ENCODE measurements around the gene EIF6. TPM values are rescaled to one million over a fixed set of nuclear protein-coding genes. Genes with fewer than 3 reads are reported as not detected.

EIF6 gene
- total and polyA plus RNA-seq, 10 donors = 50.5 to 121 (median 68.0) TPM

DNA sequence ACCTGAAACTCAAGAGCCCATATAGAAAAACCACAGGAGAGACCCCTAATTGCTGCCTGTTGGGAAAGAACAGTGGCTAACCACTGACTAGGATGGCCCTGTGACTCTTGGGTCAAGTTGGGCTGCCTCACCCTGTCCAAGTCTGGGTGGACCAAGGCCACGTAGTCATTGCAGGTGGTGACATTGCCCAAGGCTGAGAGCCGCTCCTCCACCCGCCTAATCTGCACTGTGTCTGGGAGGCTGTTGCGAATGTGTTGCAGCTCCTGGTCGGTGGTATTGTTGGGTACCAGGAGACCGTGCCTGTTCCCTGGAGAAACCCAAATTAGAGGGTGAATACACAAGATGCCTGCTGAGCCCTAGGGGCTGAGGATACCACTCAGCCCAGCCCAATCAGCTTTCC lies 4.0 kb downstream of the EIF6 start:
- intact Hi-C loops (cut with DNase I; ENCODE audit: low total_unique reads) = no loop called here
- 87 to 99% (median 96%) methylated on average over 6 of the region's 6 CpGs; no CpG with 5 or more reads in 1 of the 5 donors for WGBS, 5 donors
- Histone ChIP-seq H3K9me3 (no peaks in the 10 kb centered on the region), H3K4me3 (no peak overlapping the region), H3K27me3 (replicated peaks in 1 of 7) (no peaks in the 10 kb centered on the region), H3K36me3 (peaks cover 0 to 65% (median 32%) of the 10 kb centered on the region in 6 donors), H3K27ac (no peak overlapping the region), H3K4me1 (peaks cover 23 to 83% (median 51%) of the 10 kb centered on the region in 6 donors)
- no peak for DNase-seq
- TF ChIP-seq POLR2A (IDR thresholded peaks at IDR 0.05) (no peak), POLR2AphosphoS5 (IDR thresholded peaks at IDR 0.05) (no peak)
- TF ChIP-seq, protein P1, sequence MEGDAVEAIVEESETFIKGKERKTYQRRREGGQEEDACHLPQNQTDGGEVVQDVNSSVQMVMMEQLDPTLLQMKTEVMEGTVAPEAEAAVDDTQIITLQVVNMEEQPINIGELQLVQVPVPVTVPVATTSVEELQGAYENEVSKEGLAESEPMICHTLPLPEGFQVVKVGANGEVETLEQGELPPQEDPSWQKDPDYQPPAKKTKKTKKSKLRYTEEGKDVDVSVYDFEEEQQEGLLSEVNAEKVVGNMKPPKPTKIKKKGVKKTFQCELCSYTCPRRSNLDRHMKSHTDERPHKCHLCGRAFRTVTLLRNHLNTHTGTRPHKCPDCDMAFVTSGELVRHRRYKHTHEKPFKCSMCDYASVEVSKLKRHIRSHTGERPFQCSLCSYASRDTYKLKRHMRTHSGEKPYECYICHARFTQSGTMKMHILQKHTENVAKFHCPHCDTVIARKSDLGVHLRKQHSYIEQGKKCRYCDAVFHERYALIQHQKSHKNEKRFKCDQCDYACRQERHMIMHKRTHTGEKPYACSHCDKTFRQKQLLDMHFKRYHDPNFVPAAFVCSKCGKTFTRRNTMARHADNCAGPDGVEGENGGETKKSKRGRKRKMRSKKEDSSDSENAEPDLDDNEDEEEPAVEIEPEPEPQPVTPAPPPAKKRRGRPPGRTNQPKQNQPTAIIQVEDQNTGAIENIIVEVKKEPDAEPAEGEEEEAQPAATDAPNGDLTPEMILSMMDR (IDR thresholded peaks at IDR 0.05 in 8 of 11, conservative IDR thresholded peaks at IDR 0.05 in 3 of 11) = no peak

DNA sequence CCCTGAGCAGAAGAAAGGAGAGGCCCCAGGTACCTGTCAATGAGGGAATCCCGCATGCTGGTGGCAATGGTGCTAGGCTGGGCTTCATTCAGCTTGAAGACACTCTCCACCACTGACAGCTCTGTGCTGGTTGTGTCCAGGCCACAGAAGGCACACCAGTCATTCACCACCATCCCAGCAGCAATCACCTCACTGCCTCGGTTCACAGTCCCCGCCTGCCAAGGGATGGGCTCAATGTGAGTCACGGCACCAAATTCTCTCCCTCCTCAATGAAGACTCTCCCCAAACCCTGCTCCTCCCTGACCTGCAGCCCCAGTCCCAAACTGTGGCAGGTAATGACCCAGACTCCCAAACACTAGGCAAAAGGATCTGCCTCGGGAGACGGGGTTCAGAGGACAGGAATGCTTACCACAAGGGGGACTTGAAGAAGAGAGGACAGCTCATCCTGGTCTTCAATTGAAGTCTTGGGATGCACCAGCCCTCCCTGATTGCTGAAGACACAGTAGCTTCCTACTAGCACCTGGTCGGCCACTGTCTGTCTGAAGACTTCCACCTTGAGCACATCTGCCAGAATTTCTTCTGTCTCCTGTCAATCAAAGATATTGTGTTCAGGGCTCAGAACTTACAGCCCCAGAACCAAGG lies 4.9 kb downstream of the EIF6 start:
- Histone ChIP-seq H3K36me3 (peaks cover 0 to 74% (median 33%) of the 10 kb centered on the region in 6 donors), H3K27ac (peak overlapping the region in 2 of 8 donors; percentile 99 to 100), H3K4me3 (no peak overlapping the region), H3K27me3 (replicated peaks in 1 of 7) (no peaks in the 10 kb centered on the region), H3K4me1 (peaks cover 23 to 84% (median 48%) of the 10 kb centered on the region in 6 donors), H3K9me3 (no peaks in the 10 kb centered on the region)
- no peak for DNase-seq
- intact Hi-C loops (cut with DNase I; ENCODE audit: low total_unique reads) = no loop called here
- WGBS, 5 donors = 89 to 95% (median 90%) methylated on average over 7 of the region's 7 CpGs
- TF ChIP-seq POLR2A (IDR thresholded peaks at IDR 0.05) (no peak), POLR2AphosphoS5 (IDR thresholded peaks at IDR 0.05) (peak in 1 of 3 donors; percentile 7)
- TF ChIP-seq, protein P1 (IDR thresholded peaks at IDR 0.05 in 8 of 11, conservative IDR thresholded peaks at IDR 0.05 in 3 of 11) = no peak

DNA sequence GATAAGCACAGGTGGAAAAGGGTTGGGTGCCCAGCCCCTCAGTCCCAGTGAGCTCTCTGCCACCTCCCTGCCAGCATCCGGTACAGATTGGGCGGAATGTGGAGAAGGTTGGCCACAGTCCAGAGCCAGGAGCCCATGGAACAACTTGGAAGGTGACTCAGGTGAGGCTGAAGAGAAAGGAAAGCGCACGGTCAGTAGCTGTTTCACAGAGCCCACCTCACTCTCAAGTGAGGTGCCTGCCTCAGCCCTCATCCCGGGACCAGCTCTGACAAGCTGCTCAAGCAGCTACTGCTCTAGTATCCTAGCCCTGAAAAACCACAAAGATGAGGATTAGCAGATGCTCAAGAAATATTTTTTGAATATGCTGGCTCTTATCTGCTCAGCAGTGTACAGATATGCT lies 5.5 kb downstream of the EIF6 start:
- no peak overlapping the region for H3K4me3 ChIP-seq
- no peak for DNase-seq
- peaks cover 23 to 83% (median 47%) of the 10 kb centered on the region in 6 donors for H3K4me1 ChIP-seq
- H3K27ac ChIP-seq = peak overlapping the region in 4 of 8 donors; percentile 99 to 100 (median 99)
- peaks cover 0 to 80% (median 36%) of the 10 kb centered on the region in 6 donors for H3K36me3 ChIP-seq
- H3K9me3 ChIP-seq = no peaks in the 10 kb centered on the region
- intact Hi-C loops (cut with DNase I; ENCODE audit: low total_unique reads) = no loop called here
- no peaks in the 10 kb centered on the region for H3K27me3 ChIP-seq (replicated peaks in 1 of 7)
- TF ChIP-seq POLR2AphosphoS5 (IDR thresholded peaks at IDR 0.05) (no peak), POLR2A (IDR thresholded peaks at IDR 0.05) (no peak)
- TF ChIP-seq, protein P1 (IDR thresholded peaks at IDR 0.05 in 8 of 11, conservative IDR thresholded peaks at IDR 0.05 in 3 of 11) = no peak
- 93 to 96% (median 95%) methylated on average over 5 of the region's 5 CpGs for WGBS, 5 donors

DNA sequence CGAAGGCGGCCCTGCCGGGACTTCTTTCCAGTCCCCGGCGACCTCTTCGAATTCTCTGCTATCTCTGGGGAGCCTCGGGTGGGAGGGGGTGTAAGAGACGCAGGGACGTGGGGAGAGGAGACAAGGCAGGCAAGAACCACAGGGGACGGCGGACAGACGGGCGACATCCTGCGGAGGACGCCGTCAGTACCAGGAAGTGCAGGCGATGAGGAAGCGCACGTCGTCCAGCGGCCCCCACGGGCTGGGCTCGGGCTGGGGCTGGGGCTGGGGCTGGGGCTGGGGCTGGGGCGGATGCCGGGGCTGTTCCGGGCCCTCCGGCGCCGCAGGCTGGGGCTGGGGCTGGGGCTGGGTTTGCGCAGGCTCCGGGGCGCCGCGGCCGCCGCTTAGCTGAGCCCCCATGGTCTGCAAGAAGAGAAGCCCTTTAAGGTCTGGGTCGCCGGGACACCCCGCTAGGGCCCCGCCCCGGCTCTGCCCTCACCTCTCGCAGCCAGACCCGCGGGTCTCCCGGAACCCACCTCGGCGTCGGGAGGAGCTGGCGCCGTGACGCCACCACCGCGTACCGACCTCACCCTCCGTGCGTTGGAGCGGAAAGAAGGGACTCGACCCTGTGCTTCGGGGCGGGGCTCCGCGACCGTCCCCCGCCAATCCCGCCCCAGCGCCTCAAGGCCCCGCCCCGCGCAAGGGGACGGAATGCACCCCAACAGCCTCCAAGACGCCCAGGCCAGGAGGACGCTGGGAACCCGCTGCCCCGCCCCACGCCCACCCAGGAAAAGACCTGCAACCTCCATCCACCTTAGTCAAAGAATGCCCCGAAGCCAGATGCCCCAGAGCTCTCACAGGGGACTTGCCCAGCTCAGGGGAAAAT lies 6.8 kb downstream of the EIF6 start, which contains the start of gene MMP24OS:
TSS of gene MMP24OS (minus strand) at position 592 of the 865 bp plus-strand sequence. CDS start at position 399, 193 bp downstream.
- Histone ChIP-seq H3K27ac (peak within 1 kb of the TSS; percentile 91 to 100 (median 99)), H3K4me1 (peaks cover 15 to 70% (median 34%) of the 10 kb centered on the region in 6 donors), H3K36me3 (peaks cover 0 to 87% (median 38%) of the 10 kb centered on the region in 6 donors), H3K27me3 (replicated peaks in 1 of 7) (no peaks in the 10 kb centered on the region), H3K4me3 (peak within 1 kb of the TSS; percentile 54 to 89 (median 66)), H3K9me3 (no peaks in the 10 kb centered on the region)
- 0 to 2% (median 1%) methylated on average over 34 to 76 of the region's 76 CpGs for WGBS, 5 donors
- TF ChIP-seq POLR2AphosphoS5 (IDR thresholded peaks at IDR 0.05) (peak; percentile 98 to 99 (median 99)), POLR2A (IDR thresholded peaks at IDR 0.05) (peak in 2 of 3 donors; percentile 62 to 87)
- TF ChIP-seq, protein P1 (IDR thresholded peaks at IDR 0.05 in 8 of 11, conservative IDR thresholded peaks at IDR 0.05 in 3 of 11) = peak in 5 of 11 experiments; percentile 19 to 52 (median 41)
- intact Hi-C loops (cut with DNase I; ENCODE audit: low total_unique reads) = no loop called here
- peak; percentile 98 for DNase-seq
